Activated T-helper 9 cell treated with anti-CD3 and anti-CD28 coated beads, Interleukin-2, amount 50 U/mL, for 16 hours (primary cell): ENCODE data around the gene EXOC6B.

Experiments
- DNase-seq: peaks from one replicate; pipeline ENCODE4 v3.0.0-alpha.2; 2020; ENCODE audit warnings: low read depth

The EXOC6B gene

GRCh38 chr2:72271766-72272641 lies 553.8 kb downstream of the EXOC6B start:
- no peak for DNase-seq

GRCh38 chr2:72271276-72271614 lies 554.6 kb downstream of the EXOC6B start:
- no peak for DNase-seq

GRCh38 chr2:72270556-72271275 lies 555.1 kb downstream of the EXOC6B start:
- no peak for DNase-seq

- DNase-seq: no peak
Observed at GRCh38 chr2:72263776-72264060, 562.1 kb downstream of the EXOC6B start.

- no peak for DNase-seq
Observed at GRCh38 chr2:72263043-72263775, 562.6 kb downstream of the EXOC6B start.

- DNase-seq: no peak
Observed at GRCh38 chr2:72261076-72261475, 564.8 kb downstream of the EXOC6B start.

- DNase-seq: no peak
Observed at GRCh38 chr2:72255540-72255939, 570.3 kb downstream of the EXOC6B start.

GRCh38 chr2:72254831-72255451 lies 570.9 kb downstream of the EXOC6B start:
- DNase-seq: no peak

GRCh38 chr2:72238311-72238710 lies 587.5 kb downstream of the EXOC6B start:
- no peak for DNase-seq

- DNase-seq: no peak
Observed at GRCh38 chr2:72237549-72237948, 588.3 kb downstream of the EXOC6B start.

- no peak for DNase-seq
Observed at GRCh38 chr2:72236445-72237067, 589.3 kb downstream of the EXOC6B start.

GRCh38 chr2:72235497-72236415 lies 590.1 kb downstream of the EXOC6B start:
- DNase-seq: no peak

- no peak for DNase-seq
Observed at GRCh38 chr2:72233211-72233610, 592.6 kb downstream of the EXOC6B start.

GRCh38 chr2:72222829-72223564 lies 602.8 kb downstream of the EXOC6B start:
- DNase-seq: no peak

- DNase-seq: no peak
Observed at GRCh38 chr2:72220170-72220569, 605.7 kb downstream of the EXOC6B start.

- no peak for DNase-seq
Observed at GRCh38 chr2:72214429-72215143, 611.2 kb downstream of the EXOC6B start.

- no peak for DNase-seq
Observed at GRCh38 chr2:72212486-72212855, 613.4 kb downstream of the EXOC6B start.

GRCh38 chr2:72211777-72212485 lies 613.9 kb downstream of the EXOC6B start:
- DNase-seq: no peak

GRCh38 chr2:72211350-72211749 lies 614.5 kb downstream of the EXOC6B start:
- no peak for DNase-seq
